BE2C (cell line): ENCODE results near the gene MAP1LC3B.

Experiments
- DNase-seq: peaks from one replicate; pipeline ENCODE4 v3.0.0-alpha.2; 2020
- H3K27me3 ChIP-seq: fragments of 250-450 bp; sonication (Bioruptor Pico); 2 replicates; pipeline ENCODE4 v1.5.1; 2020; ENCODE audit warnings: mild to moderate bottlenecking
- H3K36me3 ChIP-seq: fragments of 250-450 bp; sonication (Bioruptor Pico); 2 replicates; pipeline ENCODE4 v1.5.1; 2020; ENCODE audit warnings: mild to moderate bottlenecking
- H3K4me1 ChIP-seq: fragments of 250-450 bp; sonication (Bioruptor Pico); 2 replicates; pipeline ENCODE4 v1.5.1; 2020
- H3K4me3 ChIP-seq: 2 replicates; pipeline ENCODE4 v1.5.1; 2011; ENCODE audit warnings: low read depth, low read length
- H3K9me3 ChIP-seq: fragments of 250-450 bp; sonication (Bioruptor Pico); 2 replicates; pipeline ENCODE4 v1.5.1; 2020
- CTCF ChIP-seq: IDR thresholded peaks from 2 replicates; pipeline ENCODE4 v1.5.1; 2012; ENCODE audit warnings: mild to moderate bottlenecking, low read depth, low read length

The MAP1LC3B gene

GRCh38 chr16:87395181-87395842, 3.2 kb downstream of the MAP1LC3B start:
- TF ChIP-seq CTCF: no peak
- Histone ChIP-seq H3K4me1 (no peaks in the 10 kb centered on the region), H3K36me3 (peaks cover 10% of the 10 kb centered on the region), H3K9me3 (no peaks in the 10 kb centered on the region), H3K4me3 (no peak overlapping the region), H3K27me3 (no peaks in the 10 kb centered on the region)
- no peak for DNase-seq

GRCh38 chr16:87404764-87405625, 12.9 kb downstream of the MAP1LC3B start:
- H3K4me1 ChIP-seq: peaks cover 4% of the 10 kb centered on the region
- H3K9me3 ChIP-seq: no peaks in the 10 kb centered on the region
- DNase-seq: no peak
- TF ChIP-seq CTCF: no peak
- no peaks in the 10 kb centered on the region for H3K27me3 ChIP-seq
- no peak overlapping the region for H3K4me3 ChIP-seq
- H3K36me3 ChIP-seq: peaks cover 54% of the 10 kb centered on the region

GRCh38 chr16:87406495-87407088, 14.5 kb downstream of the MAP1LC3B start:
- Histone ChIP-seq H3K4me3 (no peak overlapping the region), H3K9me3 (no peaks in the 10 kb centered on the region), H3K36me3 (peaks cover 67% of the 10 kb centered on the region), H3K4me1 (peaks cover 4% of the 10 kb centered on the region), H3K27me3 (no peaks in the 10 kb centered on the region)
- no peak for DNase-seq
- no peak for TF ChIP-seq CTCF

GRCh38 chr16:87407511-87408112, 15.5 kb downstream of the MAP1LC3B start:
- Histone ChIP-seq H3K4me3 (no peak overlapping the region), H3K36me3 (peaks cover 73% of the 10 kb centered on the region), H3K4me1 (peaks cover 4% of the 10 kb centered on the region), H3K27me3 (no peaks in the 10 kb centered on the region), H3K9me3 (no peaks in the 10 kb centered on the region)
- no peak for TF ChIP-seq CTCF
- peak; percentile 40 for DNase-seq

GRCh38 chr16:87409153-87409552, 17.0 kb downstream of the MAP1LC3B start:
- Histone ChIP-seq H3K9me3 (no peaks in the 10 kb centered on the region), H3K27me3 (no peaks in the 10 kb centered on the region), H3K4me1 (peaks cover 4% of the 10 kb centered on the region), H3K36me3 (peaks cover 76% of the 10 kb centered on the region), H3K4me3 (no peak overlapping the region)
- no peak for DNase-seq
- TF ChIP-seq CTCF: no peak
